NCI-H1048 (cell line): ENCODE results near the gene SKP1.
"Not testable (repeated sequence)": the region's sequence is repeated elsewhere in the genome, so short reads cannot be mapped to it uniquely, and the experiment has no call there.

Experiments used
- DNase-seq: peaks from one replicate; lab custom pipeline; 2025; lab: John Stamatoyannopoulos, UW

SKP1 gene

GRCh38 chr5:134176511-134177368, at the start of gene SKP1:
Gene SKP1 (minus strand): TSS chr5:134176950. CDS start chr5:134174022, 2,928 bp downstream.
- DNase-seq: peak; percentile 53

GRCh38 chr5:134225780-134226440, 49.2 kb upstream of the SKP1 start, which contains the start of gene PPP2CA:
Gene PPP2CA (minus strand): TSS chr5:134226073. CDS start chr5:134225861, 212 bp downstream.
- DNase-seq: peak; percentile 94

- DNase-seq: no peak
Observed at GRCh38 chr5:134224888-134225779, 48.4 kb upstream of the SKP1 start.

- DNase-seq: no peak
Observed at GRCh38 chr5:134223406-134224248, 46.9 kb upstream of the SKP1 start.

- not testable (repeated sequence) for DNase-seq
Observed at GRCh38 chr5:134221690-134222089, 44.9 kb upstream of the SKP1 start.

- no peak for DNase-seq
Observed at GRCh38 chr5:134215757-134216156, 39.0 kb upstream of the SKP1 start.

- DNase-seq: not testable (repeated sequence)
Observed at GRCh38 chr5:134211263-134212031, 34.7 kb upstream of the SKP1 start.

GRCh38 chr5:134209477-134210245, 32.9 kb upstream of the SKP1 start:
- DNase-seq: no peak

GRCh38 chr5:134207696-134208095, 30.9 kb upstream of the SKP1 start:
- DNase-seq: no peak

- DNase-seq: no peak
Observed at GRCh38 chr5:134206627-134207160, 29.9 kb upstream of the SKP1 start.

GRCh38 chr5:134204575-134204974, 27.8 kb upstream of the SKP1 start:
- DNase-seq: no peak

GRCh38 chr5:134203630-134204029, 26.9 kb upstream of the SKP1 start:
- no peak for DNase-seq

GRCh38 chr5:134195666-134196065, 18.9 kb upstream of the SKP1 start:
- DNase-seq: no peak

GRCh38 chr5:134189031-134189430, 12.3 kb upstream of the SKP1 start:
- no peak for DNase-seq

- no peak for DNase-seq
Observed at GRCh38 chr5:134188092-134188491, 11.3 kb upstream of the SKP1 start.

- no peak for DNase-seq
Observed at GRCh38 chr5:134184155-134185135, 7.7 kb upstream of the SKP1 start.

- no peak for DNase-seq
Observed at GRCh38 chr5:134183481-134183880, 6.7 kb upstream of the SKP1 start.

GRCh38 chr5:134178096-134178419, 1.3 kb upstream of the SKP1 start:
- DNase-seq: no peak
